GM21367 (cell line): ENCODE data around the gene TNPO1.

Experiments
- ATAC-seq: cut with Tn5 transposase; IDR thresholded peaks from one replicate; pipeline ENCODE4 v1.9.1; 2021; ENCODE audit not compliant: unreplicated experiment

Gene TNPO1

DNA sequence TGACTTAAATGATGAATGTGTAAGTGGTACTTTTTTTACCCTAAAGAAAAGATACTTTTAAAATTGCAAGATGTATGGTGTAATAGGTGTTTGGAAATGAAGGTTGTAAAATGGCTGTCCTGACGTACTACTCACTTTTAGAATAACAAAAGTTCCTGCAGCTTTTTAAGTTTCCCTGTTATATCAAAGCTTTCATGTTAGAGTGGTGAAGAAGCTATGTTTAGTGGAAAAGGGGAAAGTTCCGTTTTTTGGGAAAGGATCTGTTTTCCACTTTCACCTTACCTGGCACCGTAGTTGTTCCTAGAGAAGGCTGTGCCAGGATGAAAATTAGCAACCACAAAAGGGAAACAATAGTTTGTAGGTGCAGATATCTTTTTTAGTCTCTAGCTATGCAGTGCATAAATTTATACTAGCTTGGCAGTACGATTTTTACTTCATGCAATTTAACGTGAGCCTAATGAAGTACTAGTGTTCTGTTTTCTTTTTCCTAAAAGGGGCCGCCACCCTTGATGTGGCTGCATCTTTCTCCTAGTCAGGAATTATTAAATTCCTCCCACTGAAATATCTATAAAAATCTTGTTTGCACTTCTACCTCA lies 1.3 kb downstream of the TNPO1 start:
- ATAC-seq = no peak

DNA sequence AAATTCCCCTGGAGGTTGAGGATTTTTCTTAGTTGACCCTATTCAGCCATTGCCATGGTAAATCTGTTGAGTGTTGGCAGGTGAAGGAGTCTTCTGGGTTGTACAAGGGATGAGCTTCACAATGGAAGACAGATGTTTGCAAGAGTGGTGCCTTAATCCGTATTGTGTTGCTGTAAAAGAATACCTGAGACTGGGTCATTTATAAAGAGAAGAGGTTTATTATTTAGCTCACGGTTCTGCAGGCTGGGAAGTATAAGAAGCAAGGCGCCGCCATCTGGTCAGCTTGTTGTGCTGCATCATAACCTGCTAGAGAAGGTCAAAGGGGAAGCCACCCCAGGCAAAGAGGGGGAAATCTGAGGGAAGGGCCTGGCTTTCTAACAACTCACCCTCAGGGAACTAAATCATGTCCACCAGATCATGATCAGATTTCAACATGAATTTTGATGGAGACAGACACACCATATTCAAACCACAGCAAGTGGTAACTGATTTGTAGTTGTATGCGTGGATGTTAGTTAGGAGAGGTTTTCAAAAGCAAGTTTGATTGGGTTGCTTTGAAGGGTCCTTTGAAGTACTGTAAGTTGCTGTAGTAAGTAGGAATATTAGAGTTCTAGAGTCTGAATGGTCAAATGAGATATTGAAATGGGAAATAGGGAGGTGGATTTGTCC lies 2.5 kb downstream of the TNPO1 start:
- no peak for ATAC-seq

DNA sequence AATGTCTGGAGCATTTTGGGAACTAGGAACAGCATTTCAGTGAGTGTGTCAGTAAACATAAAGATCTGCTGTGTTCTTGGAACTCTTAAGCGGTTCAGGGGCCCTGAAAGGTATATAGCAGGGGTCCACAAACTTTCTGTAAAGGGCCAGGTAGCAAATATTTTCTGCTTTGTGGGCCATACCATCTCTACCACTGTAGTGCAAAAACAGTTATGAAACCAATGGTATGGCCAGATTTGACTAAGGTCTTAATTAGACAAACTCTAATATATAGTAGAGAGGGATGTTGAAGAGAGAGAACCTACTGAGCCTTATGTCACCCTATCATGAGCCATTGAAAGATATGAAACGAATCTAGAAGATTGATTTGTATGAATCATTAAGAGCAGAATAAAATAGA lies 5.3 kb downstream of the TNPO1 start:
- no peak for ATAC-seq

GRCh38 chr5:72822944-72823343 lies 6.5 kb downstream of the TNPO1 start:
- ATAC-seq = no peak

- no peak for ATAC-seq
Observed at GRCh38 chr5:72829707-72830106, 13.2 kb downstream of the TNPO1 start.

DNA sequence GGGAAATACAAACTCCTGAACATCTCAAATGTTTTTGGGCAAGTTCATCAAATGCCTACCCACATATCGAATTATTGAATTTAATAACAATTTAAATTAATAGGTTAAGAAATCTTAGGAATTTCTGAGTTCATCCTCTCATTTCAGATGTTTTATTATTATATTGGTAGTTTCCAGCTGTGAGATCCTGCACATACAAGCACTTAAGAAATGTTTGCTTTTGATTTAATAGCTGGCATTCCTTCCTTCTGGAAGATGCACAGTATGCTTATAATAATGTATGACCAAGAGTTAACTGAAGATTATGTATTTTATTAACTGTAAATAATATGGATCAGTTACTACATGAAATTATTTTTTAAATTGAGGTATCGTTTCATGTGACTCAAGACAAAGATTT lies 13.9 kb downstream of the TNPO1 start:
- no peak for ATAC-seq

DNA sequence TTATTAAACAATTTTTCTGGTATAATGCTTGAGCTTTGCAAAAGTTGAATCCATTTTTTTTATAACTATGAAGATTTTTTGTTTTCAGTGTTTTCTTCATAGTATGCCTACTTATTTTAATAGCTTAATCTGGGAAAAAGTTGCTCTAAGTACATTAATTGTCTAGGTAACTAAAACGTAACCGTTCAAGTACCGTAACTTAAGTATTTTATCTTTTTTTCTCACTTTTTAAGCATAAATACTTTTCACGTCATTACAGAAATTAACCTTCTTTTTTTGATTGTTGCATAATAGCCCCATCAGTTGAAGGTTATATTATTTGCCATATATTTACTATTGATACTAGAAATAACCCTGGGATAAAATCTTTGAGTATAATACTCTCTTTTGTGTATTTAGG lies 15.2 kb downstream of the TNPO1 start:
- ATAC-seq = no peak

DNA sequence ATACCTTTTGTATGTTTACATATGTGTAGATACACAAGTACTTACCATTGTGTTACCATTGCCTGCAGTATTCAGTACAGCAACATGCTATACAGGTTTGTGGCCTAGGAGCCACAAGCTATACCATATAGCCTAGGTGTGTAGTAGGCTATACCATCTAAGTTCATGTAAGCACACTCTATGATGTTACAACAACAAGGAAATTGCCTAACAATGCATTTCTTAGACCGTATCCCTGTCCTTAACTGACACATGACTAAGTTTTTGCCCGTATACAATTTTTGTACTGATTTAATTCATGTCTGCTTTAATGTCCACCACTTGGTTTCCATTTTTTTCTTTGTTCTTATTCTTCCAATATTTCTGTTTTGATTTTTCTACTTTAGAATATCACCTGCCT lies 18.5 kb downstream of the TNPO1 start:
- no peak for ATAC-seq

DNA sequence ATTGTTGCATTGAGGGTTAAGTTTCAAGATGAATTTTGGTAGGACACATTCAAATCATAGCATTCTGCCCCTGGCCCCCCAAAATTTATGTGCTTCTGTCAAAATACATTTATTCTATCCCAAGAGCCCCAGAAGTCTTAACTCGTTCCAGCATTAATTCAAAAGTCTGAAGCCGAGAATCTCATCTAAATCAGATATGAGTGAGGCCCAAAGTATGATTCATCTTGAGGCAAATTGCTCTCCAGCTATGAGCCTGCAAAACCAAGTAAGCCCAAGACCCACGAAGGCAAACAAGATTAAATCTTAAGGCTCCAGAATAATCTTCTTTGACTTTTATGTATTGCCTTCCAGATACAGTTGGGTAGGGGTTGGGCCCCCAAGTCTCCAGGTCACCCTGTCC lies 19.2 kb downstream of the TNPO1 start:
- ATAC-seq = no peak

DNA sequence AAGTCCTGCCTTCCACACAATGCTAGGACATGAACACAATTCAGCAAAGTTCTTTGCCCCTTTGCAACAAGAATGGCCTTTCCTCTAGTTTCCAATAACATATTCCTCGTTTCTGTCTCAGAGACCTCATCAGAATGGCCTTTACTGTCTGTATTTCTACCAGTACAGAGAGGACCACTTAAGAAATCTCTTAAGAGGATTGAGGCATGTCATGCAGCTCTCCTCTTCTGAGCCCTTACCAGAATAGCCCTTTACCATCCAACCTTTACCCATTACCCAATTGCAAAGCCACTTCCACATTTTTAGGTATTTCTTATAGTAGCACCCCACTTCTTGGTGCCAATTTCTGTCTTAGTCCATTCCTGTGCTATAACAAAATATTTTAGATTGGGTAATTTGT lies 20.3 kb downstream of the TNPO1 start:
- no peak for ATAC-seq

- ATAC-seq = no peak
Observed at GRCh38 chr5:72837524-72838096, 21.1 kb downstream of the TNPO1 start.

- no peak for ATAC-seq
Observed at GRCh38 chr5:72840041-72840440, 23.6 kb downstream of the TNPO1 start.

GRCh38 chr5:72841756-72842535 lies 25.5 kb downstream of the TNPO1 start:
- ATAC-seq = no peak

DNA sequence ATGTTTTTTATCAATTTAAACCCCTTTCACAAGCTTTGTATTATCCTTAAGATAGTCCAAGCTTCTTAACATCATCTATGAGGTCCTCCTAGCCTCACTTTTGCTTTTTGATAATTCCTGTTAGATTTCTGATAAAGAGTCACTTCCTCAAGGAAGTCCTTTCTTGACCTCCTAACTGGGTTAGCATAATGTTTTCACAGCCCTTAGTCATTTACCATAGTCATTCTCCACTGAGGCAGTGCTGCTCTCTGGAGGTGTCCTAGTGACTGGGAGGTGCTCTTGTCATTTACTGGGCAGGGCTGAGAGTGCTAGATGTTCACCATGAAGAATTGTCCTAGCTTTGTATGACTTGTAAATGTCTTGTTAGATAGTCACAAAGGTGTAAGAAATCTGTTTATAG lies 26.4 kb downstream of the TNPO1 start:
- ATAC-seq = no peak

- ATAC-seq = no peak
Observed at GRCh38 chr5:72844218-72844603, 27.8 kb downstream of the TNPO1 start.

- ATAC-seq = no peak
Observed at GRCh38 chr5:72845889-72846288, 29.4 kb downstream of the TNPO1 start.

DNA sequence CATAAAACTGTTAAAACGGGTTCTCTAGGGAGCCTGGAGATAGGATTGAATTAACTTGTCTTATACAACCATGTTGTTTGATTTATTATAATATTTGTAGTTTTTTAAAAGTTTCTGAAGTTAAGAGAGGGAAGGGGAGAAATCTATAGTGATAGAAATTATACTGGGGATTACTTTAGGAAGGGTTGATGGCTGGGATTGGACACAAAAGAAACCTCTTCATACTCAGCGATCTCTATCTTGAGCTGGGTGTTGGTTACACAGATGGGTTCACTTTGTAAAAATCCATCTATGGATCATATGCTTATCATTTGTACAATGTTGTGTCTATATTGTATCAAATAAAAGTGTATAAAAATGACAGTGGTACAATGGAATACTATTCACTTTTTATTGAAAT lies 30.0 kb downstream of the TNPO1 start:
- ATAC-seq = no peak

- no peak for ATAC-seq
Observed at GRCh38 chr5:72847439-72847838, 31.0 kb downstream of the TNPO1 start.

- peak; percentile 69 for ATAC-seq
Observed at GRCh38 chr5:72847989-72848473, 31.6 kb downstream of the TNPO1 start.

DNA sequence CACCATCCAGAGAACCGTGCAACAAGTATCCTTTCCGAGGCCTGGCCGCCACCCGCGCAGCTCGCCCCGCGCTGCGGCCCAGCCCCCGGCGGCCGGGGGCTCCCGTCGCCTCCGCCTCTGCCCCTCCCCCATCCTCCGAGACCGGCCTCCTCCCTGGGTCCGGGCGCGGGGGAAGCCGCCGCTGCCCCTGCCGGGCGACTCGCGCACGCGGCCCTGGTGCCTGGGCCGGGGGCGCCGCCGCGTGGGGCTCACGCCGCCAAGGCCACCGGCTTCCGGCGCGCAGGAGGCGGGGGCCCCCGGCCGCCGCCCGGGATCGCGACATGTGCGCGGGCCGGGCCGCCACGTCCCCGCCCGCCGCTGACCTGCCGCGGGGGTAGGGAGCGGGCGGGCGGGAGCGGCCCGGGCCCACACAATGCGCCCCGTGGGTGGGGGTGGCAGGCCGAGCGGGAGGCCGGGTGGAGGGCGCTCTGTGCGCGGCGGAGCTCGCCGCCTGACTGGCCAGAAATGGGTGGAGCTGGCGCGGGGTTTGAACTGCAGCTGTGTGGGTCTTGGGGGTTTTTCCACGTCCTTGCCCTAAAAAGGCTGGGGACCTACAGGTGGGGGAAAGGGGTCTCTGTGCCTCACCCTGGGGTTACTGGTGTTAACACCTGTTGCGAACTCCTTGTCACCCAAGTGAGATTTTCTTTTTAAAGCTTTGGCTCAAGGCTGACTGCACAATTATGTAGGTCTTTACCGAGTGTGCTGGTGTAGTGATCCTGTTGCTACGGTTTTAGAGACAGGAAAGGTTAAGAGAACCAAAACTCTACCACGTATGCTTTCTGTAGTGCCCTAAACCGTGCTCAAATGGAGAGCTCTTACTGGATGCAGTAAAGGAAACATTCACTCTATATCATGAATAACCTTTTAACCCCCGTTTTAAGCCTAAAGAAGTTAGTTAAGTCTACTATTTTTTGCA lies 32.3 kb downstream of the TNPO1 start:
- ATAC-seq = peak; percentile 48

DNA sequence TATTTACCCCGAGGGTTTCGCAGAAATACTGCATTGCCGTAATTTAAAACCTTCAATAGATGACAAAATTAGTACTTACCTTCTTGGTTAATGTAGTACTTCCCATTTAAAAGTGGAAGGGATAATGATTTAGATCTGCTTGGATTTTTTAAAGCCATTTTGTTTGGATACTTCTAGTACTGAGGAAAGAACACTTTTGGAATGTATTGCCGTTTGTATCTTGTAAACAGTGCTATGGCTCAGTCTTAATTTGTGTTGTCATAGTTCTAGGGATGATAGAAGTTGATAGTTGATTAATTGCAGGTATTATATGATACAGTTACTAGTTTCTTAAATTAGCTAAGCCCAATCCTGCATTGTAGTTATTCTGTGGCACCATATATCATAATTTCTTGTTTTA lies 33.1 kb downstream of the TNPO1 start:
- no peak for ATAC-seq
